CD8-positive, alpha-beta memory T cell (primary cell): ENCODE results near the gene RPP40. TPM values are rescaled to one million over a fixed set of nuclear protein-coding genes. Genes with fewer than 3 reads are reported as not detected.

Experiments
- CTCF ChIA-PET: fragments of 350-600 bp; sonication (Branson Sonifier 250); formaldehyde crosslinking; loops from one replicate; lab custom pipeline; 2021; ENCODE audit warnings: antibody characterized with exemption; lab: Charles Lee
- POLR2A ChIA-PET: fragments of 350-600 bp; sonication (Branson Sonifier 250); formaldehyde crosslinking; loops from one replicate; lab custom pipeline; 2021; ENCODE audit warnings: antibody characterized with exemption; lab: Charles Lee
- DNase-seq, 5 donors: peaks; one replicate each; pipeline versions ENCODE4 v3.0.0 to v3.0.0-alpha.2; 2020 to 2022; ENCODE audit warnings: mixed read lengths in 1 of 5
- H3K27ac ChIP-seq: one replicate; pipeline ENCODE4 v1.7.0; 2013; ENCODE audit warnings: low read depth, mild to moderate bottlenecking, low read length, moderate library complexity
- H3K27me3 ChIP-seq: 2 replicates; pipeline ENCODE4 v1.7.0; 2013; ENCODE audit warnings: low read length, mild to moderate bottlenecking; ENCODE audit not compliant: insufficient read depth, poor library complexity, severe bottlenecking
- H3K36me3 ChIP-seq: 2 replicates; pipeline ENCODE4 v1.7.0; 2013; ENCODE audit warnings: mild to moderate bottlenecking, low read length, moderate library complexity; ENCODE audit not compliant: insufficient read depth
- H3K4me1 ChIP-seq: 2 replicates; pipeline ENCODE4 v1.7.0; 2013; ENCODE audit warnings: mild to moderate bottlenecking, low read length, moderate library complexity; ENCODE audit not compliant: insufficient read depth
- H3K4me3 ChIP-seq: 2 replicates; pipeline ENCODE4 v1.7.0; 2013; ENCODE audit warnings: mild to moderate bottlenecking, low read length
- H3K9me3 ChIP-seq: 2 replicates; pipeline ENCODE4 v1.7.0; 2013; ENCODE audit warnings: mild to moderate bottlenecking, low read length
- H3K27ac Mint-ChIP-seq, 8 donors: one replicate each; pipeline ENCODE4 v1.8.0; 2020 to 2021; ENCODE audit warnings: mixed read lengths in 8 of 8, mild to moderate bottlenecking in 6 of 8, inconsistent platforms in 3 of 8, moderate library complexity in 3 of 8
- H3K27me3 Mint-ChIP-seq, 2 donors: one replicate each; pipeline ENCODE4 v1.8.0; 2020 to 2021; ENCODE audit warnings: mixed read lengths in 2 of 2, mild to moderate bottlenecking in 1 of 2, moderate library complexity in 1 of 2
- H3K36me3 Mint-ChIP-seq, 3 donors: one replicate each; pipeline ENCODE4 v1.8.0; 2020 to 2021; ENCODE audit warnings: mixed read lengths in 3 of 3, inconsistent platforms in 1 of 3, mild to moderate bottlenecking in 1 of 3
- H3K4me1 Mint-ChIP-seq, 3 donors: one replicate each; pipeline ENCODE4 v1.8.0; 2020 to 2021; ENCODE audit warnings: mixed read lengths in 3 of 3, inconsistent platforms in 1 of 3, mild to moderate bottlenecking in 1 of 3
- H3K4me3 Mint-ChIP-seq, 7 donors: one replicate each; pipeline ENCODE4 v1.8.0; 2020 to 2021; ENCODE audit warnings: mixed read lengths in 7 of 7, mild to moderate bottlenecking in 6 of 7, moderate library complexity in 4 of 7, inconsistent platforms in 2 of 7
- H3K9me3 Mint-ChIP-seq, 5 donors: one replicate each; pipeline ENCODE4 v1.8.0; 2020 to 2022; ENCODE audit warnings: mixed read lengths in 5 of 5, mild to moderate bottlenecking in 3 of 5, moderate library complexity in 2 of 5, inconsistent platforms in 1 of 5
- polyA plus RNA-seq: library from polyadenylated mRNA; unstranded; fragments of 300-500 nt; fragmentation: Illumina TruSeq; gene quantifications from one replicate; pipeline ENCODE4 v1.2.3, GENCODE V29; 2021
- total RNA-seq, 2 experiments: library from RNA; stranded (reverse); gene quantifications; one replicate each; pipeline ENCODE4 v1.2.3, GENCODE V29; 2021

The RPP40 gene
- total and polyA plus RNA-seq, 3 experiments from 2014 or later: 11.0 to 23.2 (median 20.6) TPM

GRCh38 chr6:4953440-4953839 lies 50.4 kb downstream of the RPP40 start:
- H3K36me3 ChIP-seq: peaks cover 19% of the 10 kb centered on the region
- no peaks in the 10 kb centered on the region for H3K27me3 Mint-ChIP-seq
- no peak overlapping the region for H3K27ac ChIP-seq
- H3K4me3 Mint-ChIP-seq: no peak overlapping the region
- ChIA-PET CTCF (interaction anchor here (0.9 kb wide), 1 partner anchor 50 kb away, joined by 3 read pairs; no protein-coding TSS in a partner anchor), POLR2A (no interaction called here)
- no peaks in the 10 kb centered on the region for H3K4me1 ChIP-seq
- no peak overlapping the region for H3K27ac Mint-ChIP-seq
- no peak overlapping the region for H3K4me3 ChIP-seq
- no peaks in the 10 kb centered on the region for H3K9me3 Mint-ChIP-seq
- no peaks in the 10 kb centered on the region for H3K4me1 Mint-ChIP-seq
- DNase-seq: peak in 1 of 5 donors; percentile 3
- no peaks in the 10 kb centered on the region for H3K27me3 ChIP-seq
- no peaks in the 10 kb centered on the region for H3K9me3 ChIP-seq
- H3K36me3 Mint-ChIP-seq: peaks cover 8 to 65% (median 25%) of the 10 kb centered on the region in 3 donors

- Histone ChIP-seq H3K27ac (no peak overlapping the region), H3K4me1 (no peaks in the 10 kb centered on the region), H3K4me3 (no peak overlapping the region), H3K27me3 (no peaks in the 10 kb centered on the region), H3K9me3 (no peaks in the 10 kb centered on the region), H3K36me3 (peaks cover 21% of the 10 kb centered on the region)
- peak in 1 of 5 donors; percentile 17 for DNase-seq
- Mint-ChIP-seq H3K4me1 (no peaks in the 10 kb centered on the region), H3K27me3 (no peaks in the 10 kb centered on the region), H3K36me3 (peaks cover 8 to 82% (median 25%) of the 10 kb centered on the region in 3 donors), H3K4me3 (no peak overlapping the region), H3K9me3 (no peaks in the 10 kb centered on the region), H3K27ac (peak overlapping the region in 1 of 8 donors; percentile 4)
- ChIA-PET CTCF (no interaction called here), POLR2A (no interaction called here)
Measured at GRCh38 chr6:4950836-4951533, 52.9 kb downstream of the RPP40 start.

GRCh38 chr6:4950076-4950475 lies 53.8 kb downstream of the RPP40 start:
- H3K27me3 ChIP-seq: no peaks in the 10 kb centered on the region
- H3K27ac ChIP-seq: no peak overlapping the region
- no peak overlapping the region for H3K4me3 ChIP-seq
- peaks cover 29% of the 10 kb centered on the region for H3K36me3 ChIP-seq
- H3K9me3 ChIP-seq: no peaks in the 10 kb centered on the region
- H3K27me3 Mint-ChIP-seq: no peaks in the 10 kb centered on the region
- no peaks in the 10 kb centered on the region for H3K4me1 Mint-ChIP-seq
- no peak overlapping the region for H3K4me3 Mint-ChIP-seq
- H3K4me1 ChIP-seq: no peaks in the 10 kb centered on the region
- no peaks in the 10 kb centered on the region for H3K9me3 Mint-ChIP-seq
- H3K27ac Mint-ChIP-seq: no peak overlapping the region
- ChIA-PET CTCF (no interaction called here), POLR2A (no interaction called here)
- peak in 1 of 5 donors; percentile 2 for DNase-seq
- peaks cover 8 to 83% (median 26%) of the 10 kb centered on the region in 3 donors for H3K36me3 Mint-ChIP-seq

GRCh38 chr6:4948781-4949450 lies 54.9 kb downstream of the RPP40 start:
- CTCF ChIA-PET: no interaction called here
- H3K4me3 Mint-ChIP-seq: no peak overlapping the region
- peaks cover 29% of the 10 kb centered on the region for H3K36me3 ChIP-seq
- H3K4me1 Mint-ChIP-seq: no peaks in the 10 kb centered on the region
- H3K9me3 ChIP-seq: no peaks in the 10 kb centered on the region
- no peak overlapping the region for H3K4me3 ChIP-seq
- no peaks in the 10 kb centered on the region for H3K27me3 Mint-ChIP-seq
- no peak overlapping the region for H3K27ac Mint-ChIP-seq
- no peaks in the 10 kb centered on the region for H3K4me1 ChIP-seq
- no peaks in the 10 kb centered on the region for H3K9me3 Mint-ChIP-seq
- no peaks in the 10 kb centered on the region for H3K27me3 ChIP-seq
- DNase-seq: peak in 1 of 5 donors; percentile 15
- no peak overlapping the region for H3K27ac ChIP-seq
- POLR2A ChIA-PET: no interaction called here
- H3K36me3 Mint-ChIP-seq: peaks cover 8 to 85% (median 30%) of the 10 kb centered on the region in 3 donors

- H3K4me1 ChIP-seq: no peaks in the 10 kb centered on the region
- Mint-ChIP-seq H3K27ac (peak overlapping the region in 1 of 8 donors; percentile 50), H3K4me1 (peaks cover 4% of the 10 kb centered on the region in 3 donors), H3K9me3 (no peaks in the 10 kb centered on the region), H3K36me3 (peaks cover 8 to 82% (median 29%) of the 10 kb centered on the region in 3 donors), H3K27me3 (no peaks in the 10 kb centered on the region), H3K4me3 (no peak overlapping the region)
- no peaks in the 10 kb centered on the region for H3K27me3 ChIP-seq
- no peak for DNase-seq
- H3K36me3 ChIP-seq: peaks cover 29% of the 10 kb centered on the region
- ChIA-PET POLR2A (no interaction called here), CTCF (no interaction called here)
- no peak overlapping the region for H3K27ac ChIP-seq
- H3K9me3 ChIP-seq: no peaks in the 10 kb centered on the region
- no peak overlapping the region for H3K4me3 ChIP-seq
Measured at GRCh38 chr6:4947716-4948115, 56.1 kb downstream of the RPP40 start.

- peaks cover 16% of the 10 kb centered on the region in 3 donors for H3K4me1 Mint-ChIP-seq
- H3K36me3 Mint-ChIP-seq: peaks cover 8 to 74% (median 25%) of the 10 kb centered on the region in 3 donors
- H3K36me3 ChIP-seq: peaks cover 29% of the 10 kb centered on the region
Measured at GRCh38 chr6:4946521-4946920, 57.3 kb downstream of the RPP40 start.

More at GRCh38 chr6:4946521-4946920, 57.3 kb downstream of the RPP40 start:
- H3K9me3 ChIP-seq: no peaks in the 10 kb centered on the region
- no peaks in the 10 kb centered on the region for H3K4me1 ChIP-seq
- H3K27me3 Mint-ChIP-seq: no peaks in the 10 kb centered on the region
- ChIA-PET CTCF (no interaction called here), POLR2A (no interaction called here)
- H3K27me3 ChIP-seq: no peaks in the 10 kb centered on the region
- peak overlapping the region in 1 of 8 donors; percentile 29 for H3K27ac Mint-ChIP-seq
- no peaks in the 10 kb centered on the region for H3K9me3 Mint-ChIP-seq
- no peak overlapping the region for H3K27ac ChIP-seq
- no peak overlapping the region for H3K4me3 ChIP-seq
- DNase-seq: peak in 1 of 5 donors; percentile 38
- H3K4me3 Mint-ChIP-seq: no peak overlapping the region

Other genes with a start within 250 kb of the RPP40 start
- gene CDYL, start 227.6 kb downstream of the RPP40 start, total RNA-seq: 10 to 100 TPM; 31.7 to 32.2 TPM
- 7.5 TPM for gene CDYL, start 227.6 kb downstream of the RPP40 start, polyA plus RNA-seq
- gene PPP1R3G, start 81.3 kb upstream of the RPP40 start, total RNA-seq: not detected
- gene PPP1R3G, start 81.3 kb upstream of the RPP40 start, polyA plus RNA-seq: not detected